ENCODE data around the gene RXRA. TPM values are rescaled to one million over a fixed set of nuclear protein-coding genes. Genes with fewer than 3 reads are reported as not detected.
"Not testable (repeated sequence)": the region's sequence is repeated elsewhere in the genome, so short reads cannot be mapped to it uniquely, and the experiment has no call there.

The RXRA gene
- total RNA-seq, 1 donor from 2014 or later = 83.3 TPM

GRCh38 chr9:134304690-134305089 is 21.6 kb upstream of the RXRA start:
- no peaks in the 10 kb centered on the region for H3K9me3 Mint-ChIP-seq (ENCODE audit: unreplicated experiment)
- H3K27me3 Mint-ChIP-seq (ENCODE audit: unreplicated experiment) = peaks cover 2% of the 10 kb centered on the region
- no peaks in the 10 kb centered on the region for H3K36me3 Mint-ChIP-seq (ENCODE audit: low read depth, unreplicated experiment)
- no peak overlapping the region for H3K27ac Mint-ChIP-seq (ENCODE audit: unreplicated experiment)
- DNase-seq (ENCODE audit: low spot score) = no peak
- H3K4me1 Mint-ChIP-seq (ENCODE audit: unreplicated experiment) = no peaks in the 10 kb centered on the region
- TF ChIP-seq CTCF (IDR thresholded peaks at IDR 0.05; ENCODE audit: unreplicated experiment) = no peak
- H3K4me3 Mint-ChIP-seq (ENCODE audit: unreplicated experiment) = no peak overlapping the region

- no peak for TF ChIP-seq CTCF (IDR thresholded peaks at IDR 0.05; ENCODE audit: unreplicated experiment)
- no peak overlapping the region for H3K4me3 Mint-ChIP-seq (ENCODE audit: unreplicated experiment)
- H3K27me3 Mint-ChIP-seq (ENCODE audit: unreplicated experiment) = peaks cover 2% of the 10 kb centered on the region
- H3K4me1 Mint-ChIP-seq (ENCODE audit: unreplicated experiment) = no peaks in the 10 kb centered on the region
- no peak for DNase-seq (ENCODE audit: low spot score)
- no peak overlapping the region for H3K27ac Mint-ChIP-seq (ENCODE audit: unreplicated experiment)
- no peaks in the 10 kb centered on the region for H3K36me3 Mint-ChIP-seq (ENCODE audit: low read depth, unreplicated experiment)
- no peaks in the 10 kb centered on the region for H3K9me3 Mint-ChIP-seq (ENCODE audit: unreplicated experiment)
Measured at GRCh38 chr9:134305533-134305932, 20.7 kb upstream of the RXRA start.

- not testable (repeated sequence) for H3K27me3 Mint-ChIP-seq (ENCODE audit: unreplicated experiment); H3K36me3 Mint-ChIP-seq (ENCODE audit: low read depth, unreplicated experiment); H3K4me3 Mint-ChIP-seq (ENCODE audit: unreplicated experiment); H3K9me3 Mint-ChIP-seq (ENCODE audit: unreplicated experiment); DNase-seq (ENCODE audit: low spot score); H3K27ac Mint-ChIP-seq (ENCODE audit: unreplicated experiment); H3K4me1 Mint-ChIP-seq (ENCODE audit: unreplicated experiment)
Measured at GRCh38 chr9:134306042-134306441, 20.2 kb upstream of the RXRA start.

- H3K4me3 Mint-ChIP-seq (ENCODE audit: unreplicated experiment) = no peak overlapping the region
- H3K36me3 Mint-ChIP-seq (ENCODE audit: low read depth, unreplicated experiment) = no peaks in the 10 kb centered on the region
- H3K9me3 Mint-ChIP-seq (ENCODE audit: unreplicated experiment) = no peaks in the 10 kb centered on the region
- no peaks in the 10 kb centered on the region for H3K4me1 Mint-ChIP-seq (ENCODE audit: unreplicated experiment)
- DNase-seq (ENCODE audit: low spot score) = no peak
- H3K27me3 Mint-ChIP-seq (ENCODE audit: unreplicated experiment) = peaks cover 2% of the 10 kb centered on the region
- no peak overlapping the region for H3K27ac Mint-ChIP-seq (ENCODE audit: unreplicated experiment)
- no peak for TF ChIP-seq CTCF (IDR thresholded peaks at IDR 0.05; ENCODE audit: unreplicated experiment)
Measured at GRCh38 chr9:134306636-134307600, 19.3 kb upstream of the RXRA start.

- Mint-ChIP-seq H3K27me3 (ENCODE audit: unreplicated experiment) (peaks cover 2% of the 10 kb centered on the region), H3K4me3 (ENCODE audit: unreplicated experiment) (no peak overlapping the region), H3K36me3 (ENCODE audit: low read depth, unreplicated experiment) (no peaks in the 10 kb centered on the region), H3K27ac (ENCODE audit: unreplicated experiment) (no peak overlapping the region), H3K9me3 (ENCODE audit: unreplicated experiment) (no peaks in the 10 kb centered on the region), H3K4me1 (ENCODE audit: unreplicated experiment) (no peaks in the 10 kb centered on the region)
- no peak for DNase-seq (ENCODE audit: low spot score)
- TF ChIP-seq CTCF (IDR thresholded peaks at IDR 0.05; ENCODE audit: unreplicated experiment) = no peak
Measured at GRCh38 chr9:134307674-134308638, 18.3 kb upstream of the RXRA start.

GRCh38 chr9:134308639-134309220 is 17.5 kb upstream of the RXRA start:
- not testable (repeated sequence) for H3K4me3 Mint-ChIP-seq (ENCODE audit: unreplicated experiment); H3K27ac Mint-ChIP-seq (ENCODE audit: unreplicated experiment); H3K36me3 Mint-ChIP-seq (ENCODE audit: low read depth, unreplicated experiment); DNase-seq (ENCODE audit: low spot score); H3K4me1 Mint-ChIP-seq (ENCODE audit: unreplicated experiment); H3K9me3 Mint-ChIP-seq (ENCODE audit: unreplicated experiment); H3K27me3 Mint-ChIP-seq (ENCODE audit: unreplicated experiment)
